GM10847 (cell line): ENCODE measurements around the gene PLEKHA6.

ENCODE experiments used
- POLR2A ChIP-seq: IDR thresholded peaks from 2 replicates; pipeline ENCODE4 v1.6.1; 2011; ENCODE audit not compliant: insufficient read length; ENCODE audit errors: extremely low read depth

The PLEKHA6 gene

GRCh38 chr1:204349602-204350001 is 10.1 kb downstream of the PLEKHA6 start:
- no peak for TF ChIP-seq POLR2A

GRCh38 chr1:204348722-204349121 is 11.0 kb downstream of the PLEKHA6 start:
- TF ChIP-seq POLR2A: no peak

GRCh38 chr1:204348242-204348641 is 11.5 kb downstream of the PLEKHA6 start:
- TF ChIP-seq POLR2A: no peak

- TF ChIP-seq POLR2A: no peak
Measured at GRCh38 chr1:204345941-204346645, 13.6 kb downstream of the PLEKHA6 start.

GRCh38 chr1:204345438-204345841 is 14.3 kb downstream of the PLEKHA6 start:
- TF ChIP-seq POLR2A: no peak

- TF ChIP-seq POLR2A: no peak
Measured at GRCh38 chr1:204344665-204345355, 14.9 kb downstream of the PLEKHA6 start.

GRCh38 chr1:204343802-204344201 is 15.9 kb downstream of the PLEKHA6 start:
- no peak for TF ChIP-seq POLR2A

- no peak for TF ChIP-seq POLR2A
Measured at GRCh38 chr1:204343247-204343646, 16.5 kb downstream of the PLEKHA6 start.

GRCh38 chr1:204342310-204342709 is 17.4 kb downstream of the PLEKHA6 start:
- TF ChIP-seq POLR2A: no peak

- TF ChIP-seq POLR2A: no peak
Measured at GRCh38 chr1:204341380-204341779, 18.3 kb downstream of the PLEKHA6 start.

- TF ChIP-seq POLR2A: no peak
Measured at GRCh38 chr1:204340081-204340889, 19.4 kb downstream of the PLEKHA6 start.

GRCh38 chr1:204339541-204339940 is 20.2 kb downstream of the PLEKHA6 start:
- TF ChIP-seq POLR2A: no peak

GRCh38 chr1:204338997-204339396 is 20.7 kb downstream of the PLEKHA6 start:
- TF ChIP-seq POLR2A: no peak

- no peak for TF ChIP-seq POLR2A
Measured at GRCh38 chr1:204338360-204338759, 21.4 kb downstream of the PLEKHA6 start.

- TF ChIP-seq POLR2A: no peak
Measured at GRCh38 chr1:204337583-204337982, 22.1 kb downstream of the PLEKHA6 start.

- TF ChIP-seq POLR2A: no peak
Measured at GRCh38 chr1:204337036-204337429, 22.7 kb downstream of the PLEKHA6 start.
